Epithelial cell of prostate (primary cell): ENCODE data around the gene ZNF268.
"Not testable (repeated sequence)": the region's sequence is repeated elsewhere in the genome, so short reads cannot be mapped to it uniquely, and the experiment has no call there.

Experiments used
- DNase-seq: peaks from one replicate; pipeline ENCODE4 v3.0.0-alpha.2; 2011; ENCODE audit warnings: low read depth, low spot score
- H3K27ac ChIP-seq: fragments of 450-650 bp; 2 replicates; pipeline ENCODE4 v1.5.1; 2017; ENCODE audit warnings: mild to moderate bottlenecking

Gene ZNF268

GRCh38 chr12:133225527-133225926 is 44.2 kb downstream of the ZNF268 start:
- no peak for DNase-seq
- no peak overlapping the region for H3K27ac ChIP-seq

GRCh38 chr12:133226690-133227089 is 45.4 kb downstream of the ZNF268 start:
- DNase-seq, result no peak
- no peak overlapping the region for H3K27ac ChIP-seq

GRCh38 chr12:133227281-133227852 is 46.1 kb downstream of the ZNF268 start:
- no peak overlapping the region for H3K27ac ChIP-seq
- no peak for DNase-seq

- H3K27ac ChIP-seq, result no peak overlapping the region
- DNase-seq, result no peak
Observed at GRCh38 chr12:133231001-133231400, 49.7 kb downstream of the ZNF268 start.

GRCh38 chr12:133233006-133233405 is 51.7 kb downstream of the ZNF268 start:
- no peak for DNase-seq
- no peak overlapping the region for H3K27ac ChIP-seq

GRCh38 chr12:133233993-133234564 is 52.8 kb downstream of the ZNF268 start:
- H3K27ac ChIP-seq, result no peak overlapping the region
- DNase-seq, result no peak

GRCh38 chr12:133234971-133235370 is 53.7 kb downstream of the ZNF268 start:
- no peak for DNase-seq
- no peak overlapping the region for H3K27ac ChIP-seq

GRCh38 chr12:133235401-133236112 is 54.3 kb downstream of the ZNF268 start, which contains the start of gene ANHX:
TSS of gene ANHX (minus strand) at chr12:133235877. CDS start at chr12:133234356, 1,521 bp downstream.
- DNase-seq, result no peak
- H3K27ac ChIP-seq, result no peak within 1 kb of the TSS

GRCh38 chr12:133236144-133236543 is 54.8 kb downstream of the ZNF268 start:
- no peak for DNase-seq
- H3K27ac ChIP-seq, result no peak overlapping the region

- no peak overlapping the region for H3K27ac ChIP-seq
- no peak for DNase-seq
Observed at GRCh38 chr12:133236556-133236955, 55.3 kb downstream of the ZNF268 start.

- no peak overlapping the region for H3K27ac ChIP-seq
Observed at GRCh38 chr12:133251732-133252131, 70.4 kb downstream of the ZNF268 start.

GRCh38 chr12:133255833-133256232 is 74.5 kb downstream of the ZNF268 start:
- not testable (repeated sequence) for DNase-seq, H3K27ac ChIP-seq

More at GRCh38 chr12:133251732-133252131, 70.4 kb downstream of the ZNF268 start:
- DNase-seq, result no peak

- DNase-seq, result no peak
- H3K27ac ChIP-seq, result no peak overlapping the region
Observed at GRCh38 chr12:133256321-133256720, 75.0 kb downstream of the ZNF268 start.

- DNase-seq, result no peak
Observed at GRCh38 chr12:133264173-133264572, 82.9 kb downstream of the ZNF268 start.

More at GRCh38 chr12:133264173-133264572, 82.9 kb downstream of the ZNF268 start:
- no peak overlapping the region for H3K27ac ChIP-seq
